HG02623 (cell line): ENCODE data around the gene RPUSD1.
A peak's percentile ranks its signal among the peaks of the same experiment; 100 is the strongest.

ENCODE experiments used
- ATAC-seq: cut with Tn5 transposase; IDR thresholded peaks from one replicate; pipeline ENCODE4 v1.9.1; 2021; ENCODE audit warnings: moderate library complexity; ENCODE audit not compliant: unreplicated experiment

The RPUSD1 gene

DNA sequence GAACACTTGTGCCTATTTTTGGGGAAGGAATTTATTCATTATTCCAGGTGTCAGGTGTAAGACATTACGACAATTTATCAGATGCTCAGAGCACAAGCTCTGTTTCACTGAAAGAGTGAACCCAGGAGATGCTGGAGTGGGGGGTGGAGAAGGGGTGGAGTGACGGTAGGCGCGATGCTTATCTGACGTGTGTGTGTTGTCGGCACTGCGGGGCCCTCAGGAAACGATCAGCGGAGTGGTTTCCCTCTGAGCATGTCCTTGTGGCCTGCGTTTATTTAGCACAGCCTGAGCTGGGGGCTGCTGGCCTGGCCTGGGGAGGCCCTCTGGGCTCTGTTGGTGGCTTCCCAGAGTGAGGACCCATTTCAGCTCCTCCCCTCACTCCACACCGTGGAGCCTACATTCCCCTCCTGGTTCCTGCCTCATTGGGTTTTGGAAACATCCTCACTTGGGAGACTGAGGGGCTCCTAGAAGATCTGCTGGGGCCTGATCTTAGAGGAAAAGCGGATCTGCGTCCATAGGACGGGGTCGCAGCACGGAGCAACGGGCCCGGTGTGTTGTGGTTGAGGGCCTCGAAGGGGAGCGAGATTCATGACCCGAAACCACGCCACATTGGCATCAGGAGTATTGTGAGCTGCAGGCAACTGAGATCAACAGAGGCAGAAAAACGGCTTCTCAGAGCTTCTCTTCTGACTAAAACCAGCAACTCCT, 31.3 kb upstream of the RPUSD1 start:
- ATAC-seq, result no peak

DNA sequence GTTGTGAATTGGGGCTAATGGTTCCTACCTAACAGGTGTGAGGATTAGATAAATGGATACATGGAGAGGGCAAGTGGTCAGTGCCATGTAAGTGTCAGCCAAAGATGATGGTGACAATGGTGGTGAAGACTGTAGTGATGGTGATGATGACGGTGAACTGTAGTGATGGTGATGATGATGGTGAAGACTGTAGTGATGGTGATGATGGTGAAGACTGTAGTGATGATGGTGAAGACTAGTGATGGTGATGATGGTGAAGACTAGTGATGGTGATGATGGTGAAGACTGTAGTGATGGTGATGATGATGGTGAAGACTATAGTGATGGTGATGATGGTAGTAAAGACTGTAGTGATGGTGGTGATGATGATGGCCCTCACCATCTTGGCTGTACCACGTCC, 30.4 kb upstream of the RPUSD1 start:
- ATAC-seq, result no peak

DNA sequence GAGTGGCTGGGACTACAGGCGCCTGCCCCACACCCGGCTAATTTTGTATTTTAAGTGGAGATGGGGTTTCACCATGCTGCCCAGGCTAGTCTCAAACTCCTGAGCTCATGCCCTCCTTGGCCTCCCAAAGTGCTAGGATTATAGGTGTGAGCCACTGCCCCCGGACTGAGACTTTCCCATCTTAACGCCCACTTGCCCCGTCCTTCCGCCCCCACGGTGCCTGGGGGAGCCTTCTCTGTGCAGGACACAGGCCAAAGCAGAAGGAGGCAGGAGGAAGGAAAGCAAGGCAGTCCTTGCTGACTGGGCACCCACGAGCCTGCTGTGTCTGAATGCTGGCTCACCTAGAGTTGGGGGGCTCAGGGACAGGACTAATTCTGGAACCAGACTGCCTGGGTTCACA, 30.0 kb upstream of the RPUSD1 start:
- ATAC-seq, result no peak

DNA sequence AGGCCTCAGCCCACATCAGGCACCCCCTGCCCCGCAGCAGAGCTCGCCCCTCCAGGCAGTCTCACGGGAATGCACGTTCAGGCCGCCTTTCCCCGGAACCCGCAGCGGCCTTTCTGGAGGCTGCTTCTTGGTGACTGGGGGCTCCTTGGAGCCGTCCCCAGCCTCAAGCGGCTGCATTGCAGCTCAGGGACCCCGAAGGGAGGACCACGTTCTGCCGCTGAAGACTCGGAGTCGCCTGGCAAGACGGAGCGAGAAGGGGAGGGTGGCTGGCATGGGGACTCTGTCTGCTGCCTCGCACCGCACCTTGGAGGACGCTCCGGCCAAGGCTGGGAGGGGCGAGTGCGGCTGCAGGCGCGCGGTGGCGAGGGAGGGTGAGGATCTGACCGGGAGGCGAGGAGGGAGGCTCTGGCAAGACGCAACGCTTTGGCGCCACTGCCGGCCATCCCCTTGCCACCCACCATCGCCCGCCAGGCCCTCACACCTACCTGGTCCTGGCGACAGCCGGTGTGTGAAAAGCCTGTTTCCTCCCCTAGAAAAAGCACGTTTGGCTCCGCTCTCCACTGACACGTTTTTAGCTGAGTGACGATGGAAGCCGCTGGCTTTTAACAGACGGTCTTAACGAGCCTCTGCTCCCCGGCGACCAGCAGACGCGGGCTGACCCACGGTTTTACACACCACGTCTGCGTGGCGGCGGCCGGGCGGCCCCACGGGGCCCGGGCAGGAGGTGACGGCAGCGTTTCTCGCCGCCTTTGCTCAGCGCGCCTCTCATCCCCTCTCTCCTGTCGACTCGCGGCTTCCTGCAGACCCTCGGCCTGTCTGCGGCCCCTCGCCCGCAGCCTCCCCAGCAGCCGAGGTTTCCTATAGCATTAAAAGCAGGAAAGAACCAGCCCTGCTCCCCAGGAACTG, 29.1 kb upstream of the RPUSD1 start:
- no peak for ATAC-seq

DNA sequence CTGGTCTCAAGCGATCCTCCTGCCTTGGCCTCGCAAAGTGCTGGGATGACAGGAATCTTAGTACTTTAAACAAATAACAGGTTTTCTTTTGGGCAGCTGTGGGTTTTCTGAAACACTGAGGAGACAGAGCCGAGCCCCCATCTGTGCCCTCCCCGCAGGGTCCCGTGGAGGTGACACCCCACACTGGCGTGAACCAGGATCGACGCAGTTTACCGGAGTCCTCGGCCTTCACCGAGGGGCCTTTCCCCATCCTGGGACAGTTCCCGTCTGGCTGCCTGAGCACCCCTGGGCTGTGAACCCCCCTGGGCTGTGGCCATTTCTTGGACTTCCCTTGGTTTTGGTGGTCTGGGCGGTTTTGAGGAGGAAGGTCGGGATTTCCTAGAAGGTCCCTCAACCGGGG, 27.7 kb upstream of the RPUSD1 start:
- no peak for ATAC-seq

DNA sequence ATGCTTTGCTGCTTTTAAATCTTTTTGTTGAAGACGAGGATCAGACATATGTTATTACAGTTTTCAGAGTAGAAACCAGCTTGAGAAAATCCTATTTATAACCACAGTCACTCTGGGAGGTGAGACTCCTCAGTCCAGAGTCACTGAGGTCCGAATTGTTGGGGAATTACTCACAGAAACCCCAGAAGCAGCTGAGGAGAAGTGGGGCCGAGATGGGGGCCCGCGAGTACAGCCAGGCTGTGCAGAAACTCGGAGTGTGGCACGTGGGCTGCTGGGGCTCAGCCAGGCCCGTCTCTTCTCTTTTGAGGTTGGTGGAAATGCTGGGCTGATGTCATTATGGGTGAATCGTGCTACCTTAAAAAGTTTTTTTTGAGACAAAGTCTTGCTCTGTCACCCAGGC, 26.8 kb upstream of the RPUSD1 start:
- ATAC-seq, result no peak

DNA sequence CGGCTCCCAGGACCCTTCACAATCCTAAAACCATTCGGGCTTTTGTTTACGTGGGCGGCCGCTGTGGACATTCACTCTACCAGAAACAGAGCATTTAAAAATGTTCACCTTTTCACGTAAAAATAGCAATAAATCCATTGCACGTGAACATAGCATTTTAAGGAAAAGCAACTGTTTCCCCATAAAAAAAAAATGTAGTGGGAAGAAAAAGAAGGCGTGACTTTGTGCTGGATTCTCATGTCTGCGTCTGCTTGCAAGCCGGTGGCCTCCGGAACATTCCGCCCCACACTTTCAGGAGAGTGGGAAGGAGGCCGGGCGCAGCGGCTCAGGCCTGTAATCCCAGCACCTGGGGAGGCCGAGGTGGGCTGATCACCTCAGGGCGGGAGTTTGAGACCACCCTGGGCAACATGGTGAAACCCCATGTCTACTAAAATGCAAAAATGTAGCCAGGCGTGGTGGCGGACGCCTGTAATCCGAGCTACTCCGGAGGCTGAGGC, 25.8 kb upstream of the RPUSD1 start:
- no peak for ATAC-seq

DNA sequence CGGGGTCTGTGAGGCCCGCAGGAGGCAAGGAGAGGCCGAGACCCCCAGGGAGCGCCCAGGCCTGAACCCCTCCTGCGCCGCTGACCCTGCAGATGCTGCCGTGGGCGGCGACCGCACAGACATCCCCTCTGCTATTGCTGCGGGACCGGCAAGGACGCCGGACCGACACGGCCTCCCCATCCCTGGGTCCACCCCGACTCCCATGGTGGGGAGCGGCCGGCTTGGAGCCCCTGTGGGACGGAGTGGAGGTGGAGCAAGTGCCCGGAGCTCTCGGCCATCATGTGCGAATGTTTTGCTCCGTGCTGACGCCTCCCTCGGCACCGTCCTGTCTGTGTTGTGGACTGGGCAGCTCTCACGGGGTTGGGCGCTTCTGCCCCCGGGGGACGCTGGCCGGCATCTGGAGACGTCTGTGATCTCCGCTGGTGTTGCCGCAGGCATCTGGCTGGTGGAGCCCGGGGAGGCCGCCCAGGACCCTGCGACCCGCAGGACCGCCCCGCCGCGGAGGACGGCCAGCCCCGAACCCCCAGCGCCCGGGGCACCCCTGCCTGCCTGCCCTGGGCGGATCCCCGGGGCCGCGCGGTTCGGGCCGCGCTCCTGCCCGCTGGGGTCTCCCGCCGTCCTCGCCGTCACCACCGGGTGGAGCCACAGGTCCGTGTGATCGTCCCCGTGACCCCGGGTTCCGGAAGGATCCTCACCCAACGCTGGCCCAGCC, 25.2 kb upstream of the RPUSD1 start:
- ATAC-seq, result no peak

DNA sequence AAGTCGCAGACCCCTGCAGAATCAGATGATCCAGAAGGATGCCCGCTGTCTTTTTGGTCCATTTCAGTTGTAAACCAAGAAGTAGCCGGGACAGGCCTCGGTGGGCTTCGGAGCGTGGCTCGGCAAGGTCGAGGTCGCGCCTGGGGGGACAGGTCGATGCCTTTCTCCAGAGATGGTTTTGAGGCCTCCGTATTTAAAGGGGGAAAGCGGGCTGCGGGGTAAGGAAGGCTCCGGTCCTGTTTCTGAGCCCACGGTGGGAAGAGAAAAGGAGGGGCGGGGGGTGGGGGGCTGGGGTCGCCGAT, 19.9 kb upstream of the RPUSD1 start:
- no peak for ATAC-seq

DNA sequence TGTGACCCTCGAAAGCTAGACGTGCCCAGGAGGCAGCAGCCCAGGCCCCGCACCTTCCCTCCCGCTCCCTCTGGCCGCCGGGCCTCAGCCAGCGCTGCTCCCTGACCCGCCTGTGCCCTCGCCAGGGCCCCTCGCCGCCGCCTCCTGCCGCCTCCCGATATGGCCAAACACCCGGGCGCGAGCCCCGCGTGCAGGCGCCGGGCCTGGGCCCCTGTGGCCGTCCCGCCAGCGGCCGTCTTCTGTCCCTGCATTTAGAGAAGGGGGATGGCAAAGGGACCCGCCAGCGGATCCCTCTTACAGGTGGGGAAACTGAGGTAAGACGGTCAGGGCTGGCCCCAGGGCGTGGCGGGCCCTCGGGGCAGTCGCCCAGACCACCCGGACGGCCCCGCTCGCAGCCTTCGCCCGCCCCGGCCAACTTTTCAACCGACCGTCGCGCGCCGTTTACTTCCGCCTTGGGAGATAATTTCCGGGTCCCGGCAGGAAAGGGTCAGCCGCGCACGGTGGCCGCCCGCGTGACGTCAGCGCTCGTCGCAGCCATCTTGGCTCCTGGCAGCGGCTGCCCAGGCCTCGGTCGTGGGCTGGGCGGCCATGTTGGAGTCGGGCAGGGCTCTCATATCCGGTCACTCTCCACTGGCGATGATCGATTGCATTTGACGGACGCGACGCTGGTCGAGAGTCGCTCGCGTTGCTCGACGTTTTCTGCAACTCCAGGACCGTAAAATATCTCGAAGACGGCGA, 19.3 kb upstream of the RPUSD1 start:
- ATAC-seq, result peak; percentile 84

DNA sequence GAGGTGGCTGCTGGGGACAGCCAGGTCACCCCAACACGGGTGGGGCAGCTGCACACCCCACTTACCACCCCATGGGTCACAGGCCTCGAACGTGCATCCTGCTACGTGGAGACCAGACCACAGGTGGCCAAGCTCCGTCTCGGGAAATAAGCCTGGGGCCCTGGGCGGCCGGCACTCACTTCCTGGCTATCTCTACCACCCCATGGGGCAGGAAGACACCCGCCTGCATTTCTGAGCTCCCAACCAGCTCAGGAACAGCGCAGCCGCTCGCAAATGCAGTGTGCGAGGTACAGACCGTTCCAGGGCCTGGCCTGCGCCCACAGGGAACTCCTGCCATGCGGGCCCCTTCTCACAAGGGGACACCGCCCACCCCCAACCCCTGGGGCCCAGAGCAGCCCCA, 17.3 kb upstream of the RPUSD1 start:
- ATAC-seq, result no peak

DNA sequence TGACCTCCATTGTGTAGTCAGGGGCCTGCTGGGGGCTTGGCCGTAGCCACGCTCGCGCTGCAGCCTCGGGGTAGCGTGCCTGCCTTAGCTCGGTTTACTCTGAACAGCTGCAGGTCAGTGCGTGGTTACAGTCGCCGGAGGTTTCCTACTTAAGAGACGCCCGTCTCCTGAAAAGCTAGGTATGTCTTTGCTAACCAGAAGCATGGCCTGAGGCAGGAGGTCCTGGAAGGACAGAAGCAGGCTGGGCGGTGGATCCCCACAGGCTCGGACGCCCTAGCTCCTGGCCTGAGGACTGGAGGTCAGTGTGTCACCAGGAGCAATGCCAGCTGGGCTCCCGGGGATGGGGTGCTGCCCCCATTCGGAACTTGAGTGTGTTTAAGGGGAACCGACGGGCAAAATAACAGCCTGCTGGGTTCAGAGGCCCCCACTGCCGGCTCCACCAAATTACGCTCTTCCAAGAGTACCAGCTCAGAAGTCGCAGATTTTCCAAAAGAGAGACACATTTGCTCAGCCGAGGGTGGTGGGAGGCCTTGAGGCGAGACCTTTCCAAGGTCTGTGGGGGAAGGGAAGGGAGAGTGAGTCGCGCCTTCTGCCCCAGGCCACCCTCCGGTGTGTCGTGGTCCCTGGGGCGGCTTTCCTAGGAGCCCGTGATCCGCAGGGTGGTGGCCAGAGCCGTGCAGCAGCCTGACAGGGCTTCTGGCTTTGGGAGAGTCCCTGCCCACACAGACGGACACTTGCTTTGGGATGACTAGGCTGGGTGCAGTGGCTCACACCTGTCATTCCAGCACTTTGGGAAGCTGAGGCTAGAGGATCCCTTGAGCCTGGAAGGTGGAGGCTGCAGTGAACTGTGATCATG, 16.2 kb upstream of the RPUSD1 start:
- ATAC-seq, result no peak

DNA sequence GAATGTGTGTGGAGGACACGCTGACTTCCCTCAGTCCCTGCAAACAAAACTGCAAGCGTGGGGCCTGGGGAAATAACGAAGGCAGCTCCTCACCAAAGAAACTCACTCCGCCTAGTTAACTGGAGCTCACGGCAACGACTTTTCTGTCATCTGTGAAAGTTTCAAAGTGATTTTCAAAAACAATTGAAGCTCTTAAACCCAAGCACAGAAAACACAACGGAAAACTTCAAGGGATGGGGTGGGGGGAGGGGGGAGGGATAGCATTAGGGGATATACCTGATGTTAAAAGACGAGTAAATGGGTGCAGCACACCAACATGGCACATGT, 15.5 kb upstream of the RPUSD1 start:
- no peak for ATAC-seq

DNA sequence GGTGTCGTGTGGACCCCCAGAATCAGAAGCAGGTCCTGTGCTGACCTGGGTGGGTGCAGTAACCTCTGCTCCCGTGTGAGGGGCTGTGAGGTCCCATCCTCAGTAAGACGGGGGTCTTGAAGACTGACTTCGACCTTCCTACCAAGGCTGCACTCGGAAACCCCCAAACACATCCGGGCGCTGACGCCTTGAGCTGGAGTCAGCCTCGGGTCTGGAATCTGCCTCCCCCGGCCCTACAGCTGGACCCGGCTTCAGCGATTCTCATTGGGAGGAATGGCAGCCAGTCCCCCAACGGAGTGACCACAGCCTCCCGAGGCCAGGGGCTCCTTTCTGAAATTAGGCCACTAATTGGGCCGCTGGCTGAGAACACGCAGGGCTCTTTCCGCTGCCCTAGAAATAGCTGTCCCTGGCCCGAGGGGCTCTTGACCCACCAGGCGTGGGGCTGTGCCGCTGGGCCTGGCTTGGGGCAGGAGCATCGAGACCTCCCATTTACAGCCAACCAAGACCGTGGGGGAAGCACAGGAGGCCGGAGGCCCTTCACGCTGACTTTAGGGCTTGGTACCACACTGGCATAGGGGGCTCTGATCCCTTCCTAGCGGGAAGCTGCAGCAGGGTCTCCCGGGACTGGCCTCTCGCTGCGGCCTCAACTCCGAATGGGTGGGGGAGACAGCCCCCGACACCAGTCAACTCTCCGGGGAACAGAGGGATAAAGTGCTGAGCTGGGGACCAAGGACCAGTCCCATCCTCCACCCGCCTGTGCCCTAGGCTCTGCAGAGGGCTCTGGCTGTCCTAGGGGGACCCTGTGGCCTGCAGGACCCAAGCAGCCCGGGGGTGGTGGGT, 15.0 kb upstream of the RPUSD1 start:
- no peak for ATAC-seq

DNA sequence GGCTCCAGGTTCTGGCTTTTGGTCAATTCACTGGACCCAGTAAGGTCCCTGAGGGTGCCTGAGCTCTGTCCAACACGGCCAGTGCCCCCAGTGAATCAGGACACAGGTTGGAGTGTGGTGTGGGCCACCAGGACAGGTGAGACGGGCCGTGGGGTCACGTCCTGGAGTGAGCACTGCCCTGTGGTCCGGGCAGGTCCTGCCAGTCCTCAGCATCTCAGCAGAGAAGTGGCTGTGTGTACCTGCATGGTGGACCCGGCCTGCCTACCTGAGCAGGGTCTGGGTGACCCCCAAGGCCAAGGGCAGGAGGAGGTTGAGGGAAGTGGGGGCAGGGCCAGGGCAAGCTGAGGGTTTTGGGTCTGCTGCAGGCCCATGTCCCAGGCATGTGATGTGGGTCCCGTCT, 14.3 kb upstream of the RPUSD1 start:
- no peak for ATAC-seq

DNA sequence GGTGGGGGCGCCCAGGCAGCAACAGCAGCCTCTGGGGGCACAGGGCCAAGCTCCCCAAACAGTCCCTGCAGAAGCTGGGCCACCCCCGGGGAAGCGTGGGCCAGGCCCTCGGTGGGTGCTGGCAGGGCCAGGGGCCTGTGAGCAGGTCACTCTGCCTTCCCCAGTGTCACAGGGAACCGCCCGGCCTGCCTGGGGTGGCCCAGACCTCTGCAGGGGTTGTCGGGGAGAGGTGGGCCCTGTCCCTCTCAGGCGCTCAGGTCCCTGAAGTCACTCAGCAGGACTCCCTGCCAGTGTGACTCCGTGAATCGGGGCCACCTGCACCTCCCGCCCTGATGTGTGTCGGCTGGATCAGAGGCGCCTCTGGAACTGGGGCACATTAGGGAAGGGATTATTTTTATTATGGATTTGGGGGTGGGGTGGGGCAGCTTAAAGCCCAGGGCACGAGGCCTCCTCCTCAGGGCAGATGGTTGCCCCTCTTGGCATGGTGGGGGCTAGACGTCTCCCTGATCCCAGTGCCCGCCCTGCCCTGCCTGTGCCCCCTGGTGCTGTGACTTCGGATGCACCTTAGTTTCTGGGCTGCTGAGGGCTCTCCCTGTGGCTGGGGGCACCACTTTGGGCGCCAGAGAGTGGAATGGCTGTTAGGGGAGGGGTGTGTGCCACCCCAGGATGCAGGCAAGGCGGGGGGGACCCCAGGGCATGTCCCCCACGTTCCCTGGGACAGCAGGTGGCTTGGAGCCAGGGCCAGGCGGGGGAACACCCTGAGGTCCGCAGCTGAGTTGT, 13.6 kb upstream of the RPUSD1 start:
- ATAC-seq, result no peak

DNA sequence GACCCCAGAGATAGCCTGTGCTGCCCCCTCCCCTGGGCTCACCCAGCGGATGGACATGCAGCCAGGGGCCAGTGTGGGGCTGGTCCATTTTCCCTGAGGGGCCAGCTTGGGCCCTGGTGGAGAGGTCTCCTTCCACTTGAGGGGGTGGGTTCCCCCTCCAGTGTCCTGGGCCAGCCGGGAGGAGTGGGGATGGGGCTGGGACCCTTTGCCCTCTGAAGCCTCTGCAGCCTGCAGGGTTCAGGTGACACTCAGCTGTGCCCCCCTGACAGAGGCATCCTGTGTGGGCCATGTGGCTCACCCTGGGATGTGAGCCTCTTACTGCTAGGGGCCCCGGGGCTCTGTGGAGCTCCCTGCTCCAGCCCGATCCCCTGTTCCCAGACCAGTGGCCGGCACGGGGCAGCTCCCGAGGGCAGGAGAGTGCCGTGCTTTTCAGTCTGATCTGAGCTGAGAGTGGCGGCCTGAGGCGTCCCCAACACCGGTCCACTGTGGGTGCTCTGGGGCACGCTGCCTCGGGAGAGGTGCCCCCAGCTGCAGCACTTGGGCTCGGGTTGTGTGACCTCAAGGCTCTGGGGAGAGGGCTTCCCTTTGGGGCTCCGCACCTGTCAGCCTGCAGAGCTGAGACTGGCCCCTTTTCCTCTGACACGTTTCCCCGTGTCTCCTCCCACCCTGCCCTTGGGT, 12.8 kb upstream of the RPUSD1 start:
- no peak for ATAC-seq
